GM12892 (cell line): Measurements from ENCODE around the gene PLEKHA6.

Experiments used
- POLR2A ChIP-seq: IDR thresholded peaks from 2 replicates; pipeline ENCODE4 v1.6.1; 2011; ENCODE audit warnings: low read depth, low read length, control low read depth
- POLR2AphosphoS5 ChIP-seq: IDR thresholded peaks from 2 replicates; pipeline ENCODE4 v1.6.1; 2011; ENCODE audit warnings: low read depth, low read length, control low read depth
- TAF1 ChIP-seq: IDR thresholded peaks from 2 replicates; pipeline ENCODE4 v1.6.1; 2011; ENCODE audit warnings: low read depth, mild to moderate bottlenecking, control low read depth, low read length, borderline replicate concordance

DNA sequence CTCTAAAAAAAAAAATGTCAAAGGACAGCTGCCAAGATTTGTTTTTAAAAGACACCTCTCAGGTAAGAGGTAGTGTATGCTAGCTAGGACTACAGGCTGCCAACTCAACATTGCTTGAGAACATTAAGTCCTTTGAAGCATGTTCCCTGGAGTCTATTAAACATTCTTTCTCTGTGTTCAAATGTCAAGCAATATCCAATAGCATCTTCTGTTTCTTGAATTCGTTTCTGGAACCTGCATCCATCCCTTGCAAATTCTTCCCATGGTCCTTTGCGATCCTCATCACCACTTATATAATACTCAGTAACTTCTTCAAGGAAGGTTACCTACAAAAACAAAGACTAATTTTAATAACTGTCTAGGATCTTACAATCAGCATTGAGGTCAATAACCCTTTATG lies 46.3 kb upstream of the PLEKHA6 start:
- TF ChIP-seq POLR2AphosphoS5, result no peak
- no peak for TF ChIP-seq TAF1
- no peak for TF ChIP-seq POLR2A
